Neural progenitor cell (in vitro differentiated cells): Measurements from ENCODE around the gene CCDC182. TPM values are rescaled to one million over a fixed set of nuclear protein-coding genes. Genes with fewer than 3 reads are reported as not detected.

ENCODE experiments used
- DNase-seq: peaks from one replicate; pipeline ENCODE4 v3.0.0-alpha.2; 2016; ENCODE audit warnings: low spot score
- H2AFZ ChIP-seq: fragments of 200-600 bp; sonication (generic); replicated peaks from 2 replicates; pipeline ENCODE4 v1.6.1; 2016; ENCODE audit warnings: antibody characterized with exemption
- H3F3A ChIP-seq: fragments of 200-600 bp; sonication (generic); 2 replicates; pipeline ENCODE4 v1.6.1; 2016; ENCODE audit warnings: antibody characterized with exemption, low read depth
- H3K27ac ChIP-seq: fragments of 200-600 bp; sonication (generic); 2 replicates; pipeline ENCODE4 v1.5.1; 2016; ENCODE audit warnings: mild to moderate bottlenecking
- H3K27me3 ChIP-seq: fragments of 200-600 bp; sonication (generic); 2 replicates; pipeline ENCODE4 v1.6.1; 2016; ENCODE audit warnings: mild to moderate bottlenecking, moderate library complexity
- H3K36me3 ChIP-seq: fragments of 200-600 bp; sonication (generic); 2 replicates; pipeline ENCODE4 v1.5.1; 2016
- H3K4me1 ChIP-seq: fragments of 200-600 bp; sonication (generic); 2 replicates; pipeline ENCODE4 v1.6.1; 2016; ENCODE audit warnings: mixed run types
- H3K4me2 ChIP-seq: fragments of 200-600 bp; sonication (generic); 2 replicates; pipeline ENCODE4 v1.6.1; 2016
- H3K4me3 ChIP-seq: fragments of 200-600 bp; sonication (generic); 2 replicates; pipeline ENCODE4 v1.5.1; 2016
- H3K79me2 ChIP-seq: fragments of 200-600 bp; sonication (generic); 2 replicates; pipeline ENCODE4 v1.6.1; 2016; ENCODE audit warnings: low read depth
- H3K9ac ChIP-seq: fragments of 200-600 bp; sonication (generic); 2 replicates; pipeline ENCODE4 v1.6.1; 2016
- H3K9me3 ChIP-seq: fragments of 200-600 bp; sonication (generic); 2 replicates; pipeline ENCODE4 v1.5.1; 2016; ENCODE audit warnings: low read depth
- H4K20me1 ChIP-seq: fragments of 200-600 bp; sonication (generic); 2 replicates; pipeline ENCODE4 v1.6.1; 2016; ENCODE audit warnings: low read depth
- H3K27ac Mint-ChIP-seq: 3 replicates; pipeline ENCODE4 v1.8.0; 2021; ENCODE audit warnings: mixed read lengths
- H3K27me3 Mint-ChIP-seq: 2 replicates; pipeline ENCODE4 v1.8.0; 2022; ENCODE audit warnings: low read depth, mild to moderate bottlenecking, inconsistent platforms, moderate library complexity, mixed read lengths; ENCODE audit not compliant: insufficient read depth
- H3K36me3 Mint-ChIP-seq: 3 replicates; pipeline ENCODE4 v1.8.0; 2021; ENCODE audit warnings: mixed read lengths
- H3K4me1 Mint-ChIP-seq: 3 replicates; pipeline ENCODE4 v1.8.0; 2021; ENCODE audit warnings: mixed read lengths
- H3K4me3 Mint-ChIP-seq: 3 replicates; pipeline ENCODE4 v1.8.0; 2021; ENCODE audit warnings: mild to moderate bottlenecking, moderate library complexity, mixed read lengths
- H3K9me3 Mint-ChIP-seq: 3 replicates; pipeline ENCODE4 v1.8.0; 2020; ENCODE audit warnings: mixed read lengths
- EZH2 ChIP-seq: fragments of 200-600 bp; sonication (generic); IDR thresholded peaks from 2 replicates; pipeline ENCODE4 v1.6.1; 2017; ENCODE audit warnings: antibody characterized with exemption, mild to moderate bottlenecking, moderate library complexity
- EZH2phosphoT487 ChIP-seq: fragments of 200-600 bp; sonication (generic); IDR thresholded peaks from 2 replicates; pipeline ENCODE4 v1.6.1; 2017; ENCODE audit warnings: antibody characterized with exemption
- total RNA-seq: library from RNA; depleted of rRNA; stranded (reverse); fragments of >200 nt; gene quantifications from 2 replicates; pipeline ENCODE4 v1.2.3, GENCODE V29; 2015; ENCODE audit warnings: low replicate concordance
- TF ChIP-seq, protein P1 (sequence below): fragments of 200-600 bp; sonication (generic); IDR thresholded peaks from 2 replicates; pipeline ENCODE4 v1.5.1; 2017; ENCODE audit warnings: antibody characterized with exemption, mild to moderate bottlenecking

The CCDC182 gene
- total RNA-seq, 1 donor from 2014 or later, result not detected

DNA sequence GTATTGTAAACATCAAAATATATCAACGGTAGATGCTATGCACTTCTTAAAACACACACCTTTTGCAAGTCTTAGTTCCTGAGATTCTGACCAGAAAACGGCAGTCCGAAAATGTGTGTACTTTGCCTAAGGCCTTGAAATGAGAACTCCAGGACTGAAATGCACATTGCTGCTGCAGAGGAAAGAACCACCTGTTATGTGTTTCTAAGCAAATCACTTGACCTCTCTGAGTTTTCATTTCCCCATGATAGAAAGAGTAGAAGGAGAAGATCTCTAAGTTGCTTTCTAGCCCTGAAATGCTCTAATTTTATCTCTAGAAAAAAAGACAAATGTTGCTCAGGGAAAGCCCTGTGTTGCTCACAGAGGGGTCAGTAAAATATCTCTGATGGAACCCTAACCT is 9.9 kb downstream of the CCDC182 start:
- no peak overlapping the region for H3K4me2 ChIP-seq
- H4K20me1 ChIP-seq, result no peaks in the 10 kb centered on the region
- no peaks in the 10 kb centered on the region for H3K4me1 ChIP-seq
- no peak overlapping the region for H3K27ac ChIP-seq
- no peaks in the 10 kb centered on the region for H3K79me2 ChIP-seq
- Mint-ChIP-seq H3K27ac (no peak overlapping the region), H3K27me3 (no peaks in the 10 kb centered on the region), H3K4me1 (peaks cover 30% of the 10 kb centered on the region), H3K36me3 (no peaks in the 10 kb centered on the region), H3K4me3 (no peak overlapping the region), H3K9me3 (no peaks in the 10 kb centered on the region)
- H3K27me3 ChIP-seq, result no peaks in the 10 kb centered on the region
- H2AFZ ChIP-seq, result no peak overlapping the region
- peaks cover 6% of the 10 kb centered on the region for H3F3A ChIP-seq
- no peak for DNase-seq
- H3K9me3 ChIP-seq, result no peaks in the 10 kb centered on the region
- TF ChIP-seq, protein P1, sequence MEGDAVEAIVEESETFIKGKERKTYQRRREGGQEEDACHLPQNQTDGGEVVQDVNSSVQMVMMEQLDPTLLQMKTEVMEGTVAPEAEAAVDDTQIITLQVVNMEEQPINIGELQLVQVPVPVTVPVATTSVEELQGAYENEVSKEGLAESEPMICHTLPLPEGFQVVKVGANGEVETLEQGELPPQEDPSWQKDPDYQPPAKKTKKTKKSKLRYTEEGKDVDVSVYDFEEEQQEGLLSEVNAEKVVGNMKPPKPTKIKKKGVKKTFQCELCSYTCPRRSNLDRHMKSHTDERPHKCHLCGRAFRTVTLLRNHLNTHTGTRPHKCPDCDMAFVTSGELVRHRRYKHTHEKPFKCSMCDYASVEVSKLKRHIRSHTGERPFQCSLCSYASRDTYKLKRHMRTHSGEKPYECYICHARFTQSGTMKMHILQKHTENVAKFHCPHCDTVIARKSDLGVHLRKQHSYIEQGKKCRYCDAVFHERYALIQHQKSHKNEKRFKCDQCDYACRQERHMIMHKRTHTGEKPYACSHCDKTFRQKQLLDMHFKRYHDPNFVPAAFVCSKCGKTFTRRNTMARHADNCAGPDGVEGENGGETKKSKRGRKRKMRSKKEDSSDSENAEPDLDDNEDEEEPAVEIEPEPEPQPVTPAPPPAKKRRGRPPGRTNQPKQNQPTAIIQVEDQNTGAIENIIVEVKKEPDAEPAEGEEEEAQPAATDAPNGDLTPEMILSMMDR, result no peak
- TF ChIP-seq EZH2phosphoT487 (no peak), EZH2 (no peak)
- no peaks in the 10 kb centered on the region for H3K36me3 ChIP-seq
- H3K4me3 ChIP-seq, result no peak overlapping the region
- H3K9ac ChIP-seq, result no peak overlapping the region

DNA sequence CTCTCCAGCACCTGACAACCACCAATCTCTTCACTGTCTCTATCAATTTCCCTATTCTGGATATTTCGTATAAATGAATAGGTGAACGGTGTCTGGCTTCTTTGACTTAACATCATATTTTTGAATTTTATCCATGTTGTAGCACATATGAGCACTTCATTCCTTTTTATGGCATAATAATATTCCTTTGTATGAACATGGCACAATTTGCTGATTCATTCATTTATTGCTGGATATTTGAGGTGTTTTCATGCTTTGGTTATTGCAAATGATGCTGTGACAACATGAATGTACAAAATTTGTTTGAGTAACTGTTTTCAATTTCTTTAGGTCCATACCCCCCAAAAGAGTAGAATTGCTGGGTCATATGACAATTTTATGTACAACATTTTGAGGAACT is 12.0 kb downstream of the CCDC182 start:
- Histone ChIP-seq H3K4me1 (no peaks in the 10 kb centered on the region), H3F3A (peaks cover 6% of the 10 kb centered on the region), H3K9me3 (no peaks in the 10 kb centered on the region), H3K27me3 (no peaks in the 10 kb centered on the region), H3K9ac (no peak overlapping the region), H2AFZ (no peak overlapping the region), H3K36me3 (no peaks in the 10 kb centered on the region), H3K79me2 (no peaks in the 10 kb centered on the region), H3K27ac (no peak overlapping the region), H4K20me1 (no peaks in the 10 kb centered on the region), H3K4me3 (no peak overlapping the region), H3K4me2 (no peak overlapping the region)
- no peak overlapping the region for H3K27ac Mint-ChIP-seq
- TF ChIP-seq, protein P1, result no peak
- TF ChIP-seq EZH2phosphoT487 (no peak), EZH2 (no peak)
- peaks cover 27% of the 10 kb centered on the region for H3K4me1 Mint-ChIP-seq
- no peaks in the 10 kb centered on the region for H3K9me3 Mint-ChIP-seq
- DNase-seq, result no peak
- H3K27me3 Mint-ChIP-seq, result peaks cover 2% of the 10 kb centered on the region
- no peak overlapping the region for H3K4me3 Mint-ChIP-seq
- H3K36me3 Mint-ChIP-seq, result no peaks in the 10 kb centered on the region

DNA sequence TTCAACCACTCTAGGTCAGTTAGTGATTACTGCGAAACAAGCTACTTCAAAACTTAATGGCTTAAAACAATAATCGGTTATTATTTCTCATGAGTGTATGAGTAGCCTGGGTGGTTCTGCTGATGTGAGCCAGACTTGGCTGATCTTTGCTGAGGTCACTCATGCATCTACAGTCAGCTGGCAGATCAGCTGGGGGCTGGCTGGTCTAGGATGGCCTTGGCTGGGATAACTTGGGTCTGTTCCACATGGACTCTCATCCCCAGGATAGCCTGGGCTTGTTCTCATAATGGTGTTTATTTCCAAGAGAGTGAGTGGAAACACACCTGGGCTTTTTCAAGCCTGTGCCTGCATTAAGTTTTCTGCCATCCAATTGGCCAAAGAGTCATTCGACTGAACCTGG is 13.0 kb downstream of the CCDC182 start:
- H3K4me2 ChIP-seq, result no peak overlapping the region
- no peaks in the 10 kb centered on the region for H3K9me3 Mint-ChIP-seq
- no peaks in the 10 kb centered on the region for H4K20me1 ChIP-seq
- H3K36me3 Mint-ChIP-seq, result no peaks in the 10 kb centered on the region
- no peaks in the 10 kb centered on the region for H3K27me3 ChIP-seq
- H3K4me1 ChIP-seq, result no peaks in the 10 kb centered on the region
- no peaks in the 10 kb centered on the region for H3K9me3 ChIP-seq
- no peaks in the 10 kb centered on the region for H3K79me2 ChIP-seq
- no peak overlapping the region for H3K27ac ChIP-seq
- H3K9ac ChIP-seq, result no peak overlapping the region
- H3K4me3 ChIP-seq, result no peak overlapping the region
- peaks cover 2% of the 10 kb centered on the region for H3K27me3 Mint-ChIP-seq
- no peak overlapping the region for H3K4me3 Mint-ChIP-seq
- no peak overlapping the region for H2AFZ ChIP-seq
- TF ChIP-seq EZH2phosphoT487 (no peak), EZH2 (no peak)
- TF ChIP-seq, protein P1, result no peak
- H3F3A ChIP-seq, result peaks cover 6% of the 10 kb centered on the region
- H3K4me1 Mint-ChIP-seq, result peaks cover 28% of the 10 kb centered on the region
- no peaks in the 10 kb centered on the region for H3K36me3 ChIP-seq
- no peak for DNase-seq
- H3K27ac Mint-ChIP-seq, result no peak overlapping the region
